Heart left ventricle (tissue), 16 donors: ENCODE results near the gene DEGS2. TPM values are rescaled to one million over a fixed set of nuclear protein-coding genes. Genes with fewer than 3 reads are reported as not detected.

Experiments used
- ATAC-seq, 4 donors: fragments of 200-7000 bp; cut with Tn5 transposase; one replicate each; pipeline ENCODE4 v1.9.1; 2020 to 2022; ENCODE audit warnings: moderate library complexity in 4 of 4, mild to moderate bottlenecking in 3 of 4, moderate number of reproducible peaks in 1 of 4
- DNase-seq, 5 donors: peaks; one replicate each; pipeline ENCODE4 v3.0.0-alpha.2; 2020
- H3K27ac ChIP-seq, 12 donors: fragments of 200-600 bp; sonication (generic) in 4 of 12; one replicate each; pipeline versions ENCODE4 v1.5.0 to v1.8.0; 2016 to 2022; ENCODE audit warnings: mild to moderate bottlenecking in 2 of 12
- H3K27me3 ChIP-seq, 9 donors: fragments of 200-600 bp; sonication (generic) in 2 of 9; one replicate each; pipeline versions ENCODE4 v1.5.1 to v1.8.0; 2016 to 2022; ENCODE audit warnings: mild to moderate bottlenecking in 3 of 9
- H3K36me3 ChIP-seq, 9 donors: fragments of 200-600 bp; sonication (generic) in 2 of 9; one replicate each; pipeline versions ENCODE4 v1.5.0 to v1.8.0; 2018 to 2022; ENCODE audit warnings: mild to moderate bottlenecking in 2 of 9
- H3K4me1 ChIP-seq, 12 donors: fragments of 200-600 bp; sonication (generic) in 4 of 12; one replicate each; pipeline versions ENCODE4 v1.5.0 to v1.8.0; 2016 to 2022; ENCODE audit warnings: mild to moderate bottlenecking in 3 of 12
- H3K4me3 ChIP-seq, 12 donors: fragments of 200-600 bp; sonication (generic) in 4 of 12; one replicate each; pipeline versions ENCODE4 v1.5.0 to v1.8.0; 2017 to 2022; ENCODE audit warnings: mild to moderate bottlenecking in 9 of 12, moderate library complexity in 4 of 12
- H3K9me3 ChIP-seq, 12 donors: fragments of 200-600 bp; sonication (generic) in 4 of 12; one replicate each; pipeline versions ENCODE4 v1.5.0 to v1.8.0; 2016 to 2022; ENCODE audit warnings: mild to moderate bottlenecking in 1 of 12
- POLR2A ChIP-seq, 2 donors: fragments of 450-650 bp; IDR thresholded peaks; one replicate each; pipeline ENCODE4 v1.6.1; 2017; ENCODE audit warnings: antibody characterized with exemption in 2 of 2, mild to moderate bottlenecking in 2 of 2, moderate library complexity in 2 of 2
- WGBS, 4 donors: extraction: QIAGEN DNeasy Blood & Tissue Kit in 2 of 4; methylation state at CpG; one replicate each; pipeline versions ENCODE4 v1.1.5 to v1.1.7; 2013 to 2018; 5-methylcytosine and 5-hydroxymethylcytosine counted together
- intact Hi-C, 10 donors: fragments of 100-400 bp; cut with DNase I; formaldehyde crosslinking; loops; one replicate each; pipeline versions ENCODE4 v1.11.1 to v1.14.2; 2022
- polyA plus RNA-seq, 2 donors: library from polyadenylated mRNA; stranded (reverse); fragments of 200-250 nt; gene quantifications; one replicate each; pipeline ENCODE4 v1.2.3, GENCODE V29; 2013
- total RNA-seq, 9 donors: library from RNA; depleted of rRNA in 2 of 9; stranded (reverse); fragments of >200 nt in 2 of 9; fragmentation: NEBNext Ultra II Directional in 3 of 9; extraction: Animal tissue kit (Norgen Biotek cat#: 25700) in 3 of 9; gene quantifications; one replicate each; pipeline versions ENCODE4 v1.1.0 to v1.2.4, GENCODE V29; 2016 to 2023
- TF ChIP-seq, protein P1 (sequence below), 12 donors: fragments of 200-600 bp; sonication (generic) in 4 of 12; IDR thresholded peaks; one replicate each; pipeline versions ENCODE4 v1.5.0 to v1.8.0; 2018 to 2022; ENCODE audit warnings: antibody characterized with exemption in 12 of 12, mild to moderate bottlenecking in 5 of 12
- donor health status: ischemic (EF 13 %, LVEDD 7.1; RV severe dilation, severe dysfunction).
- donor health status: healthy with polysubstance abuse.
- donor health status: DM: no; HTN: yes; CAD: no.
- donor health status: DM: no; HTN: no; CAD: no.
- donor health status: ischemic (EF 25% LVEDD 6.9; RV normal size, moderate dysfunction).
- donor health status: ischemic (EF 25% LVEDD 5.7; RV mildly dilated, moderate dysfunction).
- donor health status: healthy.
- donor health status: DM: yes; HTN: yes; CAD: no.
- donor health status: ischemic (EF 35%, LVEDD 5.7; RV mildly dilated, moderate dysfunction).
- donor health status: nonischemic (EF 11% LVEDD 7.7; RV severe dilation, severe dysfunction).
- donor health status: DM: yes; HTN: yes; CAD: no.
- donor health status: PGD.
- donor health status: ischemic (EF 29% LVEDD 5.4; RV normal size, mild dysfunction).
- donor health status: nonischemic (EF 23%, LVEDD 6.1; RV moderate dilation, normal function).

DEGS2 gene
- total and polyA plus RNA-seq, 11 donors = 0.08 to 0.48 (median 0.30) TPM; not detected in 7

DNA sequence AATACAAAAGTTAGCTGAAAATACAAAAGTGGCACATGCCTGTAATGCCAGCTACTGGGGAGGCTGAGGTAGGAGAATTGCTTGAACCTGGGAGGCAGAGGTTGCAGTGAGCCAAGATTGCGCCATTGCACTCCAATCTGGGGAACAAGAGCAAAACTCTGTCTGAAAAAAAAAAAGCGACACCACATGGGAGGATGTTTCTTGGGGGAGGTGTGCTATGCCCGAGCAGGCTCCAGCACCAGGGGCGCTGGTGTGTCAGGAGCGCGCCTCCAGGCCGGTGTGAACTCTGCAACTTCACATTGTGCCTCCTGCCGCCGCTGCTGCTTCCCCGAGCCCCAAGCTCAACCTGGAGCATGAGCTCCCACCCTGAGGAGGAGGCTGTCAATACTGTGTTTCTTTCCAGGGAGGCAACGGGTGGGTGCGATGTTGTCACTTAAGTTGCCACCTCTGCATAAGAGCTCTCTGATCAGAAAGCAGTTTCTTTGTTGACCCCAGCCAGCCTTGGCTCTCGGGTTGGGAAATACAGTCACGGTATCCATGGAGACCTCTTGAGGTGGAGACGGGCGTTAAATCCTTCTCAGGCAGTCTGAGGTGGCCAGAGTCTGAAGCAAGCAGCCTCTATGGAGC, 18.9 kb downstream of the DEGS2 start:
- DNase-seq (no peak), ATAC-seq (no peak)
- 80 to 86% (median 85%) methylated on average over 15 to 16 of the region's 16 CpGs for WGBS, 4 donors
- TF ChIP-seq POLR2A (IDR thresholded peaks at IDR 0.05) = no peak
- TF ChIP-seq, protein P1, sequence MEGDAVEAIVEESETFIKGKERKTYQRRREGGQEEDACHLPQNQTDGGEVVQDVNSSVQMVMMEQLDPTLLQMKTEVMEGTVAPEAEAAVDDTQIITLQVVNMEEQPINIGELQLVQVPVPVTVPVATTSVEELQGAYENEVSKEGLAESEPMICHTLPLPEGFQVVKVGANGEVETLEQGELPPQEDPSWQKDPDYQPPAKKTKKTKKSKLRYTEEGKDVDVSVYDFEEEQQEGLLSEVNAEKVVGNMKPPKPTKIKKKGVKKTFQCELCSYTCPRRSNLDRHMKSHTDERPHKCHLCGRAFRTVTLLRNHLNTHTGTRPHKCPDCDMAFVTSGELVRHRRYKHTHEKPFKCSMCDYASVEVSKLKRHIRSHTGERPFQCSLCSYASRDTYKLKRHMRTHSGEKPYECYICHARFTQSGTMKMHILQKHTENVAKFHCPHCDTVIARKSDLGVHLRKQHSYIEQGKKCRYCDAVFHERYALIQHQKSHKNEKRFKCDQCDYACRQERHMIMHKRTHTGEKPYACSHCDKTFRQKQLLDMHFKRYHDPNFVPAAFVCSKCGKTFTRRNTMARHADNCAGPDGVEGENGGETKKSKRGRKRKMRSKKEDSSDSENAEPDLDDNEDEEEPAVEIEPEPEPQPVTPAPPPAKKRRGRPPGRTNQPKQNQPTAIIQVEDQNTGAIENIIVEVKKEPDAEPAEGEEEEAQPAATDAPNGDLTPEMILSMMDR (IDR thresholded peaks at IDR 0.05) = no peak
- Histone ChIP-seq H3K27me3 (no peaks in the 10 kb centered on the region), H3K36me3 (peaks cover 0 to 58% (median 2%) of the 10 kb centered on the region in 9 donors), H3K4me1 (peaks cover 0 to 43% (median 24%) of the 10 kb centered on the region in 12 donors), H3K27ac (peak overlapping the region in 4 of 12 donors; percentile 62 to 86 (median 82)), H3K4me3 (no peak overlapping the region), H3K9me3 (no peaks in the 10 kb centered on the region)
- intact Hi-C loops = no loop called here

DNA sequence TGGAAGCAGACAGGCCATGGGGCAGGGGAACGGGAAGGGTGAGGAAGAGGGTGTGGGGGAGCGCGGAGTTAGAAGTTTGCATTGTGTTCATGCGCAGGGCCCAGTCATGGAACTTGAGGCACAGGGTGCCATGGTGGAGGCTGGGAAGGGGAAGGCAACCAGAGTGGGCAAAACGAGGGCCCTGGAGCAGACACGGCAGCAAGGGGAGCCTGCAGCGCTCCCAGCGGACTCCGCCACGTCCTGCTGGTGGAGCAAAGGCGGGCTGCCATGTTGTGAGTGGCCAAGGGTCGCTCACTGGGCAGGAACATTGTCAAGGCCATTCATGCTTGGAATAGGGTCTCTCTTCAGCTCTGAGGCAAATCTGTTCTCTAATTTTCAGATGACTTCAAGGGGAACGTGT, 20.5 kb downstream of the DEGS2 start:
- WGBS, 4 donors = 92 to 98% (median 96%) methylated on average over 12 to 13 of the region's 13 CpGs
- H3K4me1 ChIP-seq = peaks cover 0 to 28% (median 19%) of the 10 kb centered on the region in 12 donors
- intact Hi-C loops = no loop called here
- no peak for DNase-seq
- H3K27ac ChIP-seq = no peak overlapping the region
- H3K36me3 ChIP-seq = peaks cover 0 to 74% (median 13%) of the 10 kb centered on the region in 9 donors
- no peak overlapping the region for H3K4me3 ChIP-seq
- no peak for ATAC-seq
- H3K27me3 ChIP-seq = no peaks in the 10 kb centered on the region
- no peaks in the 10 kb centered on the region for H3K9me3 ChIP-seq
- no peak for TF ChIP-seq POLR2A (IDR thresholded peaks at IDR 0.05)
- TF ChIP-seq, protein P1 (IDR thresholded peaks at IDR 0.05) = no peak

DNA sequence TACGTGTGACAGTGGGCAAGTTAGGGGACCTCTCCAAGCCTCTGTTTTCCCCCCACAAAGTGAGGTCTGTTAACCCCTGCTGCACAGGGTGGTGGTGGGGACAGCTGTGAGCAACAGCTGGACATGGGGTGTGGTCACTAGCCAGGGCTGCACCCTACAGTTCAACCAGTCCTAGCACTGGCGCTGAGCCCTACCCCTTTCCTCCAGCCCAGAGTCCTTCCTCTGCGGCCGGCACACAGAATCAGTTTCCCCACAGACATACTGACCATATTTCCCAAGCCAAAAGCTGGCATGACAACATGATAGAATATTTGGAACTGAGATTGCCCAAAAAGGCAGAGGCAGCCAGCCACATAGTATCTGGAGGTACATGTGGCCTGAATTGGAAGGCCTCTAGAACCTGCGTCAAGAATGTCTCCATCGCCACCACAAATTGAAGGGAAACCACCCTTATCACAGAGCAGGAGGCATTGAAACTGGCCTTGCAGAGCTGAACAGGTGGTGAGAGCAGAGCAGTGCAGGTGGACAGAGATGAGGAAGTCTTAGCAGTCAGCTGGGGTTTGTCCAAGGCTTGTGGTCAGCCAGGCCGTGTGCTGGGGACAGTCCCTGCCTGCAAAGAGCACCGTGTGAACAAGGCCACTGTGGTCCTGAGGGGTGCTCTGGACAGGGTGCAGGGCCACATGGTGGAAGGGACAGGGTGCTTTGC, 21.2 kb downstream of the DEGS2 start:
- TF ChIP-seq POLR2A (IDR thresholded peaks at IDR 0.05) = no peak
- TF ChIP-seq, protein P1 (IDR thresholded peaks at IDR 0.05) = no peak
- ATAC-seq (no peak), DNase-seq (no peak)
- Histone ChIP-seq H3K36me3 (peaks cover 0 to 81% (median 19%) of the 10 kb centered on the region in 9 donors), H3K4me1 (peaks cover 0 to 27% (median 19%) of the 10 kb centered on the region in 12 donors), H3K27me3 (no peaks in the 10 kb centered on the region), H3K27ac (no peak overlapping the region), H3K9me3 (no peaks in the 10 kb centered on the region), H3K4me3 (no peak overlapping the region)
- intact Hi-C loops = no loop called here
- WGBS, 4 donors = 79 to 92% (median 89%) methylated on average over 7 to 8 of the region's 8 CpGs

DNA sequence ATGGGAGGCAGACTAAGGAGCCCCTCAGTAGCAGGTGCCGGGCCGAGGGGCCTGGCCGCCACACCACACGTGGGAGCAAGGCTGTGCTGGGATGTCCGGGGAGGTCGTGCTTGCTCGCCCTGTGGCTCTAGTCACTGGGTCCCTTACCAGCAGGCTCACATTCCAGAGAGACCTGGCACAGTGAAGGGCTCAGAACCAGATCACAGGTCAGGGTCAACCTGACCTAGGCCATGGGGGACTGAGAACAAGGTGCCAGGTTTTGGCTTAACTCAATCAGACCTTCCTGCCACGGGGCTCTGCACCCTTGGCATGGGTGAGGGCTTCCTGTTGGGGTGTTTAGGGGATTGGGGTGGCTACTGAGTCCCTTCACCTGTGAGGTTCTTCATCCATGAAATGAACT, 22.3 kb downstream of the DEGS2 start:
- no peak for TF ChIP-seq POLR2A (IDR thresholded peaks at IDR 0.05)
- TF ChIP-seq, protein P1 (IDR thresholded peaks at IDR 0.05) = no peak
- H3K36me3 ChIP-seq = peaks cover 0 to 88% (median 26%) of the 10 kb centered on the region in 9 donors
- no peak overlapping the region for H3K4me3 ChIP-seq
- no peak overlapping the region for H3K27ac ChIP-seq
- H3K9me3 ChIP-seq = no peaks in the 10 kb centered on the region
- intact Hi-C loops = no loop called here
- H3K4me1 ChIP-seq = peaks cover 0 to 17% (median 11%) of the 10 kb centered on the region in 12 donors
- no peak for ATAC-seq
- 84 to 95% (median 88%) methylated on average over 4 to 8 of the region's 8 CpGs for WGBS, 4 donors
- H3K27me3 ChIP-seq = no peaks in the 10 kb centered on the region
- no peak for DNase-seq
